IPS-NIHi11 (cell line): ENCODE results near the gene FAM209B.
A peak's percentile ranks its signal among the peaks of the same experiment; 100 is the strongest.
"Not testable (repeated sequence)": the region's sequence is repeated elsewhere in the genome, so short reads cannot be mapped to it uniquely, and the experiment has no call there.

ENCODE experiments used
- DNase-seq: peaks from one replicate; pipeline ENCODE4 v3.0.0; 2012; ENCODE audit warnings: mixed read lengths, low spot score

Gene FAM209B

GRCh38 chr20:56532946-56533345, at the start of gene FAM209B:
Gene FAM209B (plus strand): TSS chr20:56533246. CDS start chr20:56533342, 96 bp downstream.
- DNase-seq = not testable (repeated sequence)

- no peak for DNase-seq
Observed at GRCh38 chr20:56483970-56484369, 49.1 kb upstream of the FAM209B start.

GRCh38 chr20:56487216-56487615, 45.8 kb upstream of the FAM209B start:
- DNase-seq = no peak

GRCh38 chr20:56488566-56488965, 44.5 kb upstream of the FAM209B start:
- DNase-seq = no peak

- DNase-seq = no peak
Observed at GRCh38 chr20:56501116-56501515, 31.9 kb upstream of the FAM209B start.

- DNase-seq = no peak
Observed at GRCh38 chr20:56503916-56504315, 29.1 kb upstream of the FAM209B start.

- peak; percentile 65 for DNase-seq
Observed at GRCh38 chr20:56504373-56505005, 28.6 kb upstream of the FAM209B start.

- no peak for DNase-seq
Observed at GRCh38 chr20:56506103-56506502, 26.9 kb upstream of the FAM209B start.

- no peak for DNase-seq
Observed at GRCh38 chr20:56511926-56512325, 21.1 kb upstream of the FAM209B start.

- DNase-seq = no peak
Observed at GRCh38 chr20:56513161-56514150, 19.6 kb upstream of the FAM209B start.

GRCh38 chr20:56516631-56517030, 16.4 kb upstream of the FAM209B start:
- DNase-seq = no peak

- DNase-seq = no peak
Observed at GRCh38 chr20:56517211-56517610, 15.8 kb upstream of the FAM209B start.

- DNase-seq = no peak
Observed at GRCh38 chr20:56517641-56518040, 15.4 kb upstream of the FAM209B start.

GRCh38 chr20:56518126-56518525, 14.9 kb upstream of the FAM209B start:
- no peak for DNase-seq

GRCh38 chr20:56518721-56519398, 14.2 kb upstream of the FAM209B start:
- DNase-seq = no peak

GRCh38 chr20:56519551-56519950, 13.5 kb upstream of the FAM209B start:
- no peak for DNase-seq

- DNase-seq = no peak
Observed at GRCh38 chr20:56520180-56520579, 12.9 kb upstream of the FAM209B start.

- not testable (repeated sequence) for DNase-seq
Observed at GRCh38 chr20:56520746-56521354, 12.2 kb upstream of the FAM209B start.

- no peak for DNase-seq
Observed at GRCh38 chr20:56522311-56522710, 10.7 kb upstream of the FAM209B start.

GRCh38 chr20:56524444-56524843, 8.6 kb upstream of the FAM209B start, which contains the start of gene FAM209A:
Gene FAM209A (plus strand): TSS chr20:56524744. CDS start chr20:56524809, 65 bp downstream.
- DNase-seq = not testable (repeated sequence)

- DNase-seq = no peak
Observed at GRCh38 chr20:56527521-56527920, 5.5 kb upstream of the FAM209B start.

GRCh38 chr20:56537997-56538396, 5.0 kb downstream of the FAM209B start:
- no peak for DNase-seq
